ENCODE data around the gene LTBP3.
A peak's percentile ranks its signal among the peaks of the same experiment; 100 is the strongest.

Gene LTBP3

DNA sequence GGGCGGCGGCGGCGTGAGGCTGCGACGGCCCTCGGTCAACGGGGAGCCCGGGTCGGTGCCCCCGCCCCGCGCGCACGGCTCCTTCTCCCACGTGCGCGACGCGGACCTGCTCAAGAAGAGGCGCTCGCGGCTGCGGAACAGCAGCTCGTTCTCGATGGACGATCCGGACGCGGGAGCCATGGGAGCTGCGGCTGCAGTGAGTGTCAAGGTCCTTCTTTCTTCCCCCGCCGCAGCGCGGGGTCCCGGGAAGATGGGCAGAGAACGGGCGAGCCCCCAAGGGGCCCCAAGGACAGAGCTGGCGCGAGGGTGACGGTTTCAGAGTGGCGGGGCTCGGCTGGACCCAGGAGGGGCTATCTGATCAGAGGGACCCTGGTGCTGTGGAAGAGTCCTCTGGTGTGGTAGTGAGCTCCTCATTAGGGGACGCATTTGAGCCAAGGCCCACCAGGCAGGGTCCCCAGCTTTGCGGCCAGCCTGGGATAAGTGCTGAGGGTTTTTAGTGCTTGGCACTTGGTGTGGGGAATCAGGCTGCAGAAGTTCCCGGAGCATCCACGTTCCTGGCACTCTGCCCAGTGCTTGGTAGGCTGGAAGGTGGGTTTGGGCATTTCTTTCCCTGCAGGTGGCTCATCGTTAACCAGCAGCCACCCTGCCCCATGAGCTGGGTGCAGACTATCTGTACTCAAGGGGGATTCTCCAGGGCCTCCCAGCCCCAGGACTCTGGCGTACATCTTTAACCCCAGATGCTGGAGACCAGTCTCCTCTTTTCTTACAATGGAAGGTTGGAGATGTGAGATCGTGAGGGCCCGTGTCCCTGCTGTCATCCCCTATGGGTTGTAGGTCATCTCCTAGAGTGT, 27.5 kb upstream of the LTBP3 start:
- DNase-seq (ENCODE audit: low spot score), result no peak

- no peak for DNase-seq (ENCODE audit: low spot score)
Observed at GRCh38 chr11:65584723-65585171, 26.6 kb upstream of the LTBP3 start.

GRCh38 chr11:65584106-65584505, 25.9 kb upstream of the LTBP3 start:
- DNase-seq (ENCODE audit: low spot score), result no peak

DNA sequence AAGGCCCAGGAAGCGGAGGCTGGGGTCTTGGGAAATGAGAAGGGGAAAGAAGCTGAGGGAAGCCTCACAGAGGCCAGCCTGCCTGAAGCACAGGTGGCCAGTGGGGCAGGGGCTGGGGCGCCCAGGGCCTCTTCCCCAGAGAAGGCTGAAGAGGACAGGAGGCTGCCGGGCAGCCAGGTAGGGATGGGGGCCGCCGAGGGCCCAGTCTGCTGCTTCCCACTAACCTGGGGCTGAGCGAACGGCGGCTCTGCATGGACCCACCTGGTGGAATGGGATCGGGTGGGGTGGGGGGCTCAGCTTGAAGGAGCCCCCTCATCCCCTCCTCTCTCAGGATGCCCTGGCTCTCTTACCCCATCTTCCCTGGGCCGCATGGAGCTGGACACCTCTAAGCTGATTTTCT, 25.4 kb upstream of the LTBP3 start:
- no peak for DNase-seq (ENCODE audit: low spot score)

DNA sequence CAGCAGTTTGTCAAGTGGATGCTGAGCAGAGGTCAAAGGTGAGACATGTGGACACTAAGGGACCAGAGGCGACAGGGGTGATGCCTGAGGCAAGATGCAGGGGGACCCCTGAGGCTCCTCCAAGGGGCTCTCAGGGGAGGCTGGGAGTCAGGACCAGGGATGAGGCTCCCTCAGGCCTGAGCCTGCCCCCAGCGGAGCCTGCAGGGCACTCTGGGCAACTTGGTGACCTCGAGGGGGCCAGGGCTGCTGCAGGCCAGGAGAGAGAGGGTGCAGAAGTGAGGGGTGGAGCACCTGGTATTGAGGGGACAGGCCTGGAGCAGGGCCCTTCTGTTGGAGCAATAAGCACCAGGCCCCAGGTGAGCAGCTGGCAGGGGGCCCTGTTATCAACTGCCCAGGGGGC, 23.8 kb upstream of the LTBP3 start:
- no peak for DNase-seq (ENCODE audit: low spot score)

GRCh38 chr11:65580756-65581155, 22.6 kb upstream of the LTBP3 start:
- no peak for DNase-seq (ENCODE audit: low spot score)

DNA sequence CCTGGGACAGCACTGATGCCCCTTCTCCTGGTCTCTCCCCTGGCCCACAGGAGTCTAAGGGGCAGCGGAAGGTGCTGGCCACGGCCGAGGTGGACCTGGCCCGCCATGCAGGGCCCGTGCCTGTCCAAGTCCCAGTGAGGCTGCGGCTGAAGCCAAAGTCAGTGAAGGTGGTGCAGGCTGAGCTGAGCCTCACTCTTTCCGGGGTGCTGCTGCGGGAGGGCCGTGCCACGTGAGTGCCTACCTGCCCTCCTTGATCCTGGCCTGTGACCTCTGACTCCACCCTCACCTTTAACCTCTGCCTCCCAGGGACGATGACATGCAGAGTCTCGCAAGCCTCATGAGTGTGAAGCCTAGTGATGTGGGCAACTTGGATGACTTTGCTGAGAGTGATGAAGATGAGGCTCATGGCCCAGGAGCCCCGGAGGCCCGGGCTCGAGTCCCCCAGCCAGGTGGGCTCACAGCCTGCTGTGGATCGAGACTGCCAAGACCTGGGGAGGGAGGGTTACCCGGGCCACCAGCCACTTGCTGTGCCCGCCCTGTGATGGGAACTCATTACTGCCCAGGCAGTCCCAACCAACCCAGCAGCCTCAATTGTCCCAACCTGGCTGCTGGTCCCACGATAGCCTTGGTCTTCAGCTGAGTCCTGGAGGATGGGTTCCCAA, 22.0 kb upstream of the LTBP3 start:
- DNase-seq (ENCODE audit: low spot score), result no peak

DNA sequence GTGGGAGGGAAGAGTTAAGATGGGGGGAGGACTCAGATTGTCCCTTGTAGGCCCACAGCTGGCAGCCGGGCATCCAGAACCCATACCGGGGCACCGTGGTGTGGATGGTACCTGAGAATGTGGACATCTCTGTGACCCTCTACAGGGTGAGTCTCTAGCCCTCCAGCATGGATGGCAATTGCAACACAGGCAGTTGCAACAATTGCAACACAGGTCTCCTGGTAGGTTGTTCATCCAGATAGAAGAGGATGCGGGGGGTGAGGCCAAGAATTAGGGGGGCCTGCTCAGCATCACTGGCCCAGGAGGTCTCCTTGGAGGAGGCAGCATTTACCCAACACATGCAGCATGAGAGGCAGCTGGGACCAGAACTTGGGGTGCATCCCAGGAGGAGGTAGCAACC, 21.1 kb upstream of the LTBP3 start:
- DNase-seq (ENCODE audit: low spot score), result no peak

DNA sequence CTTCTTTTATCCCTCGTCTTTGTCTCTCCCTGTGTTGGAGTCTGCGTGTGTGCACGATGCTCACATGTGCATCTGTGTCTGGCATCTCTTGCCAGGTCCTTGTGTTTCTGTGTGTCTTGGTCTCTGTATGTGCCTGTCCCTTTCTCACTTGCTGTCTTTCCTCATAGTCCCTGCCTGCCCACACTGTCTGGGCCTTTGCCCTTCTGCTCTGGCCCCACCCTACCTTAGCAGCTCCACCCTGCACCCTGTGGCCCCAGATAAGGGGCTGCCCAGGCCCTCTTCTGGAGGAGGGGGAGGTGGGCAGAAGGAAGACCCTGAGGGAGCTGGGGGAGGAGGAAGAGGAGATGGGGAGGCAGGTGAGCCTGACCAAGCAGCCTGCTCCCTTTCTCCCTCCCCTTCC, 20.5 kb upstream of the LTBP3 start:
- DNase-seq (ENCODE audit: low spot score), result no peak

DNA sequence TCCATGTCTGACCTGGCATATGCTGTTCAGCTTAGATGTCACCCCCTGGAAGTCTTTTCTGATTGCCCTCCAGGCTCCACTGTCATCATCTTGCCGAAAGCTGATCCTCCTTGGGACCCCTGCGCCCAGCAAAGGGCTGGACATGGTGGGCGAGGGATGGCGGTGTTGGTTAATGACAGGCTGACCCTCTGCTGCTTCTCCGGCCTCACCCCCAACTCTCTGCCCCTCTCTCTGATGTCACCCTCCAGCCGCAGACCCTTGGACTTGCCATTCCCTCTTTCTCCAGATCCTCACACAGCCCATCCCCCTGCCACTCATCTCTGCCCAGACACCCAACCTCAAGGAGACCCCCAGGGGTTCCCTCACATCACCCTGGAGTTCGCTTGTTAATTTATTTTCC, 20.0 kb upstream of the LTBP3 start:
- DNase-seq (ENCODE audit: low spot score), result no peak

- DNase-seq (ENCODE audit: low spot score), result no peak
Observed at GRCh38 chr11:65577756-65578109, 19.6 kb upstream of the LTBP3 start.

GRCh38 chr11:65576867-65577755, 19.0 kb upstream of the LTBP3 start:
- DNase-seq (ENCODE audit: low spot score), result no peak

GRCh38 chr11:65576232-65576866, 18.2 kb upstream of the LTBP3 start:
- DNase-seq (ENCODE audit: low spot score), result no peak

DNA sequence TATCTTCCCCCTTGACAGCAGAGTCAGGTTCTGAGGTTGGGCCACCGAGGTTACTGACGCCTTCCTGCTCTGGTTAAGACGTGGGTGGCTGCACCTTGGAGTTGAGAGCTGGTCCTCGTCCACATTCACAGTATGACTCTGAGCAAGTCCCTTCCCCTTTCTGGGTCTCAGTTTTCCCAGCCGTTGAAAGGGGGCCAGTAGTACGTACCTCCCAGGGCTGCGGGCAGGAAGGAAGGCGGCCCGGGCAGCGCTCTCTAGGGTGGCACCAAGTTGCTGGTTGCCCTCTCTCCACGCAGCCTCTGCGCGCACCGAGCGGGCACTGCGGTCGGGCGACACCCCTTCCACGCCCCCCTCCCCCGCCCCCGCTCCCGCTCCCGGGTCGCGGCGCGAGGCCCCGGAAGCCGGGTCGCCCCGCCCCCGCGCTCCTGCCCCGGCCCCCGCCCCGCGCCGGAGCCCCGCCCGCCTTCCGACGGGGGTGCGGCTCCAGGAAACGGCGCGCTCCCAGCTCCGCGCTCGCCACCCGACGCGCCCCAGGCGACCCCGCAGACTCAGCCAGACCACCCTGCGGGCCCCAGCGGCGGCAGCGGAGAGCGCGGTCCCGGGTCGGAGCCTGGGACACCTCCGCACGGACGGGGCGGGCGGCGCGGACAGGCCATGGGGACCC, 17.5 kb upstream of the LTBP3 start, which contains the start of gene EHBP1L1:
TSS of gene EHBP1L1 (plus strand) at position 486 of the 664 bp plus-strand sequence. CDS start 250 bp downstream, outside the sequence.
- no peak for DNase-seq (ENCODE audit: low spot score)

DNA sequence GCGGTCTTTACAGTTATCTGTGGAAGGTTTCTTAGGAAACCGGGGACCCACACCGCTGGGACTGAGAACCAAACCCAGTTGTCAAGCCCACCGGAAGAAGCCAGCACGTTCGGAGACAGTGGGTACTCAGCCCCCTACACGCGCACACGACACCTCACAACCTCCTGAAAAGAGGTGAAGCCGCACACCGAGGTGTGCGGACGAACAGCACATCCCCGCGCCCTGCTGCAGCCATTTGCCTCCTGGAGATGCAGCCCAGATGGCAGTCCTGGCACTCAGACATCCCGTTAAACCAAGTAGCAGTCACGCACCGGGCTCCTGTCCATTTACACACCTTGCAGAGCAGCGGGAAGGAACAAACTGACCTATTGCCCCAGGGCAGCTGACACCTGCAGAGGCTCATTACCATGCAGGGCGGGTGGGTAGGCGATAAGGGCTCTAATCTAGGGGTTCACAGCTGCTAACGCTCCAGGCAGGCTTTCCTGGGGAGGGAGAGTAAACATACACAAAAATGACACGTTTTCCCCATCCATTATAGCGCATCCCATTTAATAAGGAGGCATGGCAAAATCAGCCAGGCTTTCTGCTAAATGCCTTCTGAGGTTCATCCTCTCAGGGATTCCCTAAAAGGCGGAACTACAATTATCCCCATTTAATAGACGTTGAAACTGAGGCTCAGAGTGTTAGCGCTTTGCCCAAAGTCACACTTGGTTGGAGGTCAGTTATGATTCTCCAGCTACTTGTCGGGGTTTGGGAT, 16.8 kb upstream of the LTBP3 start:
- no peak for DNase-seq (ENCODE audit: low spot score)

DNA sequence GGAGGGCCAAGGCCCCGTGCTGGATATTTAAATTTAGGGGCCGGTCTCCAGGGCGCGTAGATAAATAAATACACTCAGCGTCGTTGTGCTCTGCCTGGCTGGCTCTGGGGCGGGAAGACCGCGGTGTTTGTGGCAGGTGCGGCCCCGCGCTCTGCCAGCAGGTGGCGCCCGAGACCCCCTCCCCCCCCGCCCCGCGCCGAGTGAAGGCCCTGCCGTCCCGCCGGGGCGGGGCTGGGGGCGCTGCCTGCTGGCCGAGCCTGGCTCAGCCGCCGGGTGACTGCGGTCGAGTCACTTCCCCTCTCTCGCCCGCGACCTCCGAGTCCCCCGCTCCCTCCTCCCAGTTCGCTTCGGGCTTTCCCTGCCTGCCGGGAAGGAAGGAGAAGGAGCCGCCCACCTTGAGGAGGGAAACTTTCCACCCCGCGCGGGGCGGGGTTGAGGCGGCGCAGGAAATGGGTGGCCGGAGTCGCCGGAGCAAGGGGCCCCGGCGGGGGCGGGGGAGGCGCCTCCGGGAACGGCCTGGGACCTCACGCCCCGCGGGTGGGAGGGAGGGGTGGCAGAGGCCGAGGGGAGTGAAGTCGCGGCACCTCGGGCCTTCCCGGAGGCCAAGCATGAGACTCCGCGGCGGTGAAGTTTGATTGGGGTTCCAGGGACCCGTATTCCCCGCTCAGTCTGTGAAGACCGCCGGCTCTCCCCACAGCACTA, 16.1 kb upstream of the LTBP3 start:
- DNase-seq (ENCODE audit: low spot score), result peak; percentile 70

DNA sequence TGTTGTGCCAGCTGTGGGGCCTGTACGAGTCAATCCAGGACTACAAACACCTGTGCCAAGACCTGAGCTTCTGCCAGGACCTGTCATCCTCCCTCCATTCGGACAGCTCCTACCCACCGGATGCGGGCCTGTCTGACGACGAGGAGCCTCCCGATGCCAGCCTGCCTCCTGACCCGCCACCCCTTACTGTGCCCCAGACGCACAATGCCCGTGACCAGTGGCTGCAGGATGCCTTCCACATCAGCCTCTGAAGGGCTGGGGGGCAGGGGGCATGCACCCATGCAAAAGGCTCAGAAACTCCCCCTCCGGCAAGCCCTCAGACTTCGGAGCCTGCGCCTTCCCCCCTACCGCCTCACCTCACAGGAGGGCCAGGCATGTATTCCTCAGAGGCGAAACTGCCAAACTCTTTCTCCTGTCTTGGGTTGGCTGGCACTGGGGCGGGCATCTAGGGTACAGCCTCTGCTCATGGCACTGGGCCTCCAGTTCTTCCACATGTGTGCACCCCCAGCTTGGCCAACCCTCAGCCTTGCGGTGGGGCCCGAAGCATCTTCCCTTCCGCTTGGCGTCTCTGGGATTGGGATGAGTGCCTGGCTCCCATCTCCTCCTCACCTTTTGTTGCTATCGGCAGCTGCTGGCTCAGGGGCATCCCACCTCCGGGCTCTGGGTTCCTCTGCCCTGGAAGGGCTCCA, 15.4 kb upstream of the LTBP3 start:
- DNase-seq (ENCODE audit: low spot score), result no peak

DNA sequence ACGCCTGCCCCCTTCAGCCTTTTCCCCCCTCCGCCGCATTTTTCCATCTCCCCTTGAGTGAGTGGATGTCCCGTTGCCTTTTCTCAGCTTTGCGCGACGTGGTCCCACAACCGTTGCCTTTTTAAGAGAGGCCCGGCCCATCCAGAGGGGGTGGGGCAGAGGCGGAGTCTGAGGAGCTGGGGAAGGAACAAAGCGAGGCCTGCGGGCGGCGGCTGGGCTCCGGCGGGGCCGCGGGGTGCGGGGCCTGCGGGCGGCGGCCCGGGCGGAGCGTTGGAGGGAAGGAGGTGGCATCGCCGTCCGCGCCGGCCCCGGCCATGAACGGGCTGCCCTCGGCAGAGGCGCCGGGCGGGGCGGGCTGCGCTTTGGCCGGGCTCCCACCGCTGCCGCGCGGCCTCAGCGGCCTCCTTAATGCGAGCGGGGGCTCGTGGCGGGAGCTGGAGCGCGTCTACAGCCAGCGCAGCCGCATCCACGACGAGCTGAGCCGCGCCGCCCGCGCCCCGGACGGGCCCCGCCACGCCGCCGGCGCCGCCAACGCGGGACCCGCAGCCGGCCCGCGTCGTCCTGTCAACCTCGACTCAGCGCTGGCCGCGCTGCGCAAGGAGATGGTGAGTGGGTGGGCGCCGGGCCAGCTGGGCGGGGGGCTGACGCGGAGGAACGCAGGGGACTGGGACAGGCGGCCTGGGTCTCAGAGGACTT, 14.3 kb upstream of the LTBP3 start, which contains the start of gene FAM89B:
TSS of gene FAM89B (plus strand) at position 183 of the 696 bp plus-strand sequence. CDS start at position 315, 132 bp downstream.
- DNase-seq (ENCODE audit: low spot score), result peak; percentile 88

GRCh38 chr11:65571940-65572339, 13.8 kb upstream of the LTBP3 start:
- DNase-seq (ENCODE audit: low spot score), result no peak
